Esophagus muscularis mucosa (tissue), 4 donors: ENCODE results near the gene KRT40.

Source experiments
- EP300 ChIP-seq: sonication (generic); formaldehyde crosslinking; IDR thresholded peaks from one replicate; pipeline ENCODE4 v1.6.1; 2017; ENCODE audit warnings: antibody characterized with exemption
- POLR2A ChIP-seq: fragments of 450-650 bp; IDR thresholded peaks from one replicate; pipeline ENCODE4 v1.6.1; 2017; ENCODE audit warnings: antibody characterized with exemption, moderate library complexity, mild to moderate bottlenecking, low read depth
- POLR2AphosphoS5 ChIP-seq, 2 donors: sonication (generic); formaldehyde crosslinking; IDR thresholded peaks; one replicate each; pipeline ENCODE4 v1.6.1; 2017; ENCODE audit warnings: antibody characterized with exemption in 2 of 2
- TF ChIP-seq, protein P1 (sequence below), 3 experiments: fragments of 200-600 bp in 2 of 3; fragments of 450-650 bp in 1 of 3; sonication (generic) in 2 of 3; IDR thresholded peaks; one replicate each; pipeline ENCODE4 v1.5.1; 2017 to 2019; ENCODE audit warnings: antibody characterized with exemption in 3 of 3, mild to moderate bottlenecking in 2 of 3, moderate library complexity in 1 of 3

DNA sequence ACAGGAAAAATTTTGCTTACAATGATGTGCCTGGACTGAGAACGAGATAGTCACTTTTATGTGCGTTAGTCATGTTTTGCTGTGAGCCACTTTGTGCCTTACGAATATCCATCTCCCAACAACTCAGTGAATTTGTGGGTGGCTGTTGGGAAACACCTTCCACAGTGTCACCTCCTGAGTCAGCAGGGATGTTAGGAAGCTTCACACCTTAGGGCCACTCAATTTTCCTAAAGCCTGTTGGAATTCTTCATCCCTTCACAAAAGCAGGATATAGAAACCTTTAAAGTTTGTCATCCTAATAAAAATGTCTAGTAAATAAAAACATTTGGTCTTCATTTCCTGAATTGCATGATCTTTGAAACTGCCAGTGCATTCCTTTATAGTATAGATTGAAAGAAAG is 29.1 kb upstream of the KRT40 start:
- TF ChIP-seq, protein P1, sequence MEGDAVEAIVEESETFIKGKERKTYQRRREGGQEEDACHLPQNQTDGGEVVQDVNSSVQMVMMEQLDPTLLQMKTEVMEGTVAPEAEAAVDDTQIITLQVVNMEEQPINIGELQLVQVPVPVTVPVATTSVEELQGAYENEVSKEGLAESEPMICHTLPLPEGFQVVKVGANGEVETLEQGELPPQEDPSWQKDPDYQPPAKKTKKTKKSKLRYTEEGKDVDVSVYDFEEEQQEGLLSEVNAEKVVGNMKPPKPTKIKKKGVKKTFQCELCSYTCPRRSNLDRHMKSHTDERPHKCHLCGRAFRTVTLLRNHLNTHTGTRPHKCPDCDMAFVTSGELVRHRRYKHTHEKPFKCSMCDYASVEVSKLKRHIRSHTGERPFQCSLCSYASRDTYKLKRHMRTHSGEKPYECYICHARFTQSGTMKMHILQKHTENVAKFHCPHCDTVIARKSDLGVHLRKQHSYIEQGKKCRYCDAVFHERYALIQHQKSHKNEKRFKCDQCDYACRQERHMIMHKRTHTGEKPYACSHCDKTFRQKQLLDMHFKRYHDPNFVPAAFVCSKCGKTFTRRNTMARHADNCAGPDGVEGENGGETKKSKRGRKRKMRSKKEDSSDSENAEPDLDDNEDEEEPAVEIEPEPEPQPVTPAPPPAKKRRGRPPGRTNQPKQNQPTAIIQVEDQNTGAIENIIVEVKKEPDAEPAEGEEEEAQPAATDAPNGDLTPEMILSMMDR (IDR thresholded peaks at IDR 0.05), result no peak
- no peak for TF ChIP-seq POLR2A
- TF ChIP-seq EP300, result no peak
- TF ChIP-seq POLR2AphosphoS5 (IDR thresholded peaks at IDR 0.05), result no peak
